HG02798 (cell line): Measurements from ENCODE around the gene CLEC2L.
"Not testable (repeated sequence)": the region's sequence is repeated elsewhere in the genome, so short reads cannot be mapped to it uniquely, and the experiment has no call there.

Experiments used
- ATAC-seq: cut with Tn5 transposase; IDR thresholded peaks from one replicate; pipeline ENCODE4 v1.9.1; 2021; ENCODE audit warnings: mild to moderate bottlenecking; ENCODE audit not compliant: unreplicated experiment, poor library complexity

Gene CLEC2L

GRCh38 chr7:139548302-139549028, 25.0 kb downstream of the CLEC2L start:
- no peak for ATAC-seq

- ATAC-seq: not testable (repeated sequence)
Measured at GRCh38 chr7:139553991-139554700, 30.7 kb downstream of the CLEC2L start.

GRCh38 chr7:139557857-139558581, 34.5 kb downstream of the CLEC2L start:
- ATAC-seq: no peak

DNA sequence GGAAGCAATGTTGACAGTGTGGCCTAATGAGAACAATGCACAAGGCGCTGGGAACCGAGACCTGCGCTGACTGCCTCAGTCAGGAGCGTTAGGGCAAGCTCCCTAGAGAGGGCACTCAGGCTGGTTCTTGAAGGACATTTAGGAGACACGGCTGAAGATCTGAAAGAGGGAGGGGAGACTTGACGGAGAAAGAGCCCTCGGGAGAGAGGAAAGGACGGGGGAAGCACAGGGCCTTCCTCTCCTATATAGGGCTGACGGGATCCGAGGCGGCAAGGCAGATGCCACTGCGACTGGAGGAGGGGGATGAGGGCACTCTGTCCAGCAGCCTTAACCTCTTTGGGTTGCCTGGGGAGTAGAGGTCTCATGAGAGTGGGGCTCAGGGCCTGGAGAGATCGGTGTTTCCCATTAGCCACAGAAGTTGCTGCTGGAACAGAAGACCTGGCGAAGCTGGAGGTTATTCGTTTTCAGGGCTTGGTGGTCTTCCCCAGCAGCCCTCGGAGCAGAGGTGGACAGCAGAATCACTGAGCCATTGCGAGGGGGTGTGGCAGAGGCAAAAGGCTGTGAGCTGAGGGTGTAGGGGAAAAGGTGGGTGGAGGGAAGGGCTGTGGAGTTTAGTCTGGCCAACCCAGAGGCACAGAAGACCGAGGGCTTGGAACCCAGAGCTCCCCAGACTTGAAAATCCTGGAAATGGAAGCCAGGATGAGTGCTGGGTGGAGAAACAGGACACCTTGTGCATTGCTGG, 36.0 kb downstream of the CLEC2L start:
- ATAC-seq: no peak

DNA sequence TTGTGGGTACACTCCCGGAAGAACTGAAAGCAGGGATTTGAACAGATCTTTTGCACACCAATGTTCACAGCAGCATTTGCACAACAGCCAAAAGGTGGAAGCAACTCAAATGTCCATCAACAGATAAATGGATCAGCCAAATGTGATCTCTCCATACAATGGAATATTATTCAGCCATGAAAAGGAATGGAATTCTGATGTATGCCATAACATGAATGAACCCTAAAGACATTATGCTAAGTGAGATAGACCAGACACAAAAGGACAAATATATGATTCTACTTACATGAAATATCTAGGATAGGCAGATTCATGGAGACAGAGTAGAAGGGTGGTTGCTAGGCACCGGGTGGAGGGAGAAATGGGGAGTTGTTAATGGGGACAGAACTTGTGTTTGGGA, 36.7 kb downstream of the CLEC2L start:
- ATAC-seq: no peak

GRCh38 chr7:139560678-139561077, 37.2 kb downstream of the CLEC2L start:
- no peak for ATAC-seq

DNA sequence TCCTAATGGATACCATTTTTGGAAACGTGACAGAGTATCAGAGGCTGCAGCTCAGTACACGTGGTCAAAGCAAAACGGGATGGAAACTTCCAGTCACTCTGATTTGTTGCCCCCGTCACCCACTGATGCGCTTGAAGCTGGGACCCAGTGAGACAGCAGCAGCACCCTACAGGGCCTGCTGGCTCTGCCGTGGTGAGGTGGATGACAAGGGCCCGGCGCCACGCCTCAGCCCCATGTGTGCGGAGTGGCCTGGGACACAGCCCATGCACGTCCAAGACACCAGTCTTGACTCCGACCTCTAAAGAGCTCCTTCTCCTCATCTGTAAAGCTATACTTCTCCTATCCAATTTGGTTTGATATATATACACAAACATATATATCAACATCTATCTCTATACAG, 39.0 kb downstream of the CLEC2L start:
- no peak for ATAC-seq

GRCh38 chr7:139562961-139563565, 39.6 kb downstream of the CLEC2L start:
- no peak for ATAC-seq

- no peak for ATAC-seq
Measured at GRCh38 chr7:139563856-139564255, 40.4 kb downstream of the CLEC2L start.

- no peak for ATAC-seq
Measured at GRCh38 chr7:139566075-139566474, 42.6 kb downstream of the CLEC2L start.

GRCh38 chr7:139566736-139567646, 43.5 kb downstream of the CLEC2L start:
- no peak for ATAC-seq

DNA sequence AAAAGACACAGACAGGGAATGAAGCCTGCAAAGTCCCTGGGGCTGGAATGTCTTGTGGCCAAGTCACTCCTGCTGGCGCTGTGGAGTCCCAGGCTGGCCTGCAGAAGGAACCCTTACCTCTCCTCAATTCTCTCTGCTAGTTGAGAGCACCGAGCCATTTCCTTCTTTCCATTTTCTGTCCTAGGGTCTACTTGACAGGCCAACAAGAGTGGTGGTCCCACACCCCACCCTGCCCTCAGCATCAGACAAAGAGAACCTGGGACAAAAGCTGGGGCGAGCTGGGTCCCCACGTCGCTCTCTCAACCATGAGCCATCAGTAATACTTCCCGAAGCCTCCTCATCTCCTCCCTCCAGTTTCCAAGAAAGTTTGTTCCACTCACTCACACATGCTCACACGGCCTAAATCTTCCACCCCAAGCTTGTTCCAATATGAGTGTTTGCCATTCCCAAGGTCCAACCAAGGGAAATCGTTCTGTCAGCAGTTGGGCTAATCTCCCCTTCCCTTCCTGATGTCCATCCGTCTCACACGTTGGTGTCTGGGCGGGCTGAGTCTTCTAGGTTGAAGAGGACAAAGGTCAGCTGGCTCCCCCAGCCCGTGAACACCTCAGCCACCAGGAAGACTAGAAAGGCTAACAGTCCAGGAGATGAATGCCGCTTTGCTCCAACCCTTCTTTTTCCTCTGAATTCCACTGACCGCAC, 44.3 kb downstream of the CLEC2L start:
- no peak for ATAC-seq

DNA sequence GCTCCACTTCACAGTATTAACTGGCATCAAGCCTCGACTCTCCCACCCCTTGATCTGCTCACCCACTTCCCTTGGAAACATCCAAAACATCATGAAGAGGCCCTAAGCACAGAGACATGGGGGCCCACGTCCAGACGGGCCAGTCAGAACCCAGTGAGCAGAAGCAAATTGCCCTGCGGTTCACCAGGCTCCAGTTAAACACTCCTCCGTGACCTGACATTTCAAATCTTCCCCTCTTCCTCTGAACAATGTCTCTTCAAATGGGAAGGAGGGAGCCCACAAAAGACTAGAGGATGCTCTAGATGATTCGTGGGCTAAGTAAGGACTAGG, 44.8 kb downstream of the CLEC2L start:
- no peak for ATAC-seq

GRCh38 chr7:139568813-139569490, 45.5 kb downstream of the CLEC2L start:
- ATAC-seq: no peak

GRCh38 chr7:139570119-139570518, 46.6 kb downstream of the CLEC2L start:
- no peak for ATAC-seq

DNA sequence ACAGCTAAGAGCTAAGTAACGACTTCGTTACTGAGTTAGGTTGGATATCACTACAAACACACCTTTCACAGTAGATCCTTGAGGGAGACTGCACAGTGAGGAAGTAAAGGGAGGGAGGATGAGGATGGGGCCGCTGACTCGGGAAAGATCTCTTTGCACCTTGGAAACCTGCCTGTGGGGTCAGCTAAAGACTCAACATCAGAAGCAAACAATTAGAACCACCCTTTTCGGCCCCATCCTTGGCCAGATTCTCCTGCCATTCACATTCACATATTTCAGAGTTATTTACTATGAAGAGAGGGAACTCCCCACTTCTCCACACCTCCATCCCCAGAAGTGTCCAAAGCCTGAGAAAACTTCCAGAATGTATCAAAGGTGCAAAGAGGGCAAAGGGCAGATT, 47.1 kb downstream of the CLEC2L start:
- no peak for ATAC-seq

DNA sequence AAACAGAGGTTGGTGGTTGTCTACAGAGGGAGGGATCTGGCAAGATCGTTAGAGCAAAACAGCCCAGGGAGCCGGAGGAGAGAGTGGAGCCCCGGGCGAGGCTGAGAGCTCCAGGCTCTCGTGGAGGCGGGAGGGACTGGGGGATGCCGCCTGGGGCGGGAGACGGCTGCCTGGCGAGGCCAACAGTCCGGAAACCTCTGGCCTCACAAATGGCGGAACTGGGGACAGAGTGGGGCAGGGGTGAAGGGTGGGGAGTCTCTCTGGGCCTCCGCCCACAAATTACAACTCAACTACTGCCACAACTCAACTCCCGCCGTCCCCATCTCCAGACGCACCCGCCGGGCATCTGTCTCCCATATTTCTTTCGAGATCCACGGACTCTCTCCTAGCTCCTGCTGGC, 47.7 kb downstream of the CLEC2L start:
- ATAC-seq: no peak

DNA sequence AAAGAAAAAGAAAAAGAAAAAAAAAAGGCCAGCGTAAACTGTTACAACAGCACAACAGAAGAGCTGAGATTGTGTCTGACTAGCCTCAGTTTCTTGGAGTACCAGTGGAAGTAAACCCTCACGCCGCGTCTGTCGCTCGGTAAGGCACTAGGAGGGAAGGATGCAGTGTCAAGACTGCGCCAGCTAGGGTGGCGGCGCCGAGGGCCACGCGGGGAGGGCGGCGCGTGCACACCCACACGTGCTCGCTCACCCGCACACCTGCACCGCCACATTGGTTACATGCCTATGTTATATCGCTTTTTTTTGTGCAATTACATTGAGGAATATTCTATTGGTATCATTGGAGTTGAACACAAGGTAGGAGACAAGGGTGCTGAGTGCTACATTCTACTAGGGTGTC, 48.2 kb downstream of the CLEC2L start:
- ATAC-seq: no peak
